ENCODE data around the gene GPC1. TPM values are rescaled to one million over a fixed set of nuclear protein-coding genes. Genes with fewer than 3 reads are reported as not detected.

GPC1 gene
- total RNA-seq, 2 donors from 2014 or later = 37.8 to 69.7 TPM

- 91 to 95% methylated on average over 17 to 25 of the region's 25 CpGs for WGBS, 2 experiments (ENCODE audit: insufficient coverage in 1 of 2, insufficient read length in 1 of 2)
- DNase-seq = peak; percentile 36
- peaks cover 9% of the 10 kb centered on the region for H3K27me3 Mint-ChIP-seq (ENCODE audit: insufficient read depth)
Measured at GRCh38 chr2:240480834-240481623, 45.6 kb downstream of the GPC1 start.

GRCh38 chr2:240481720-240482119 lies 46.3 kb downstream of the GPC1 start:
- 91 to 94% methylated on average over 4 to 5 of the region's 5 CpGs for WGBS, 2 experiments (ENCODE audit: insufficient coverage in 1 of 2, insufficient read length in 1 of 2)
- TF ChIP-seq, protein P1, sequence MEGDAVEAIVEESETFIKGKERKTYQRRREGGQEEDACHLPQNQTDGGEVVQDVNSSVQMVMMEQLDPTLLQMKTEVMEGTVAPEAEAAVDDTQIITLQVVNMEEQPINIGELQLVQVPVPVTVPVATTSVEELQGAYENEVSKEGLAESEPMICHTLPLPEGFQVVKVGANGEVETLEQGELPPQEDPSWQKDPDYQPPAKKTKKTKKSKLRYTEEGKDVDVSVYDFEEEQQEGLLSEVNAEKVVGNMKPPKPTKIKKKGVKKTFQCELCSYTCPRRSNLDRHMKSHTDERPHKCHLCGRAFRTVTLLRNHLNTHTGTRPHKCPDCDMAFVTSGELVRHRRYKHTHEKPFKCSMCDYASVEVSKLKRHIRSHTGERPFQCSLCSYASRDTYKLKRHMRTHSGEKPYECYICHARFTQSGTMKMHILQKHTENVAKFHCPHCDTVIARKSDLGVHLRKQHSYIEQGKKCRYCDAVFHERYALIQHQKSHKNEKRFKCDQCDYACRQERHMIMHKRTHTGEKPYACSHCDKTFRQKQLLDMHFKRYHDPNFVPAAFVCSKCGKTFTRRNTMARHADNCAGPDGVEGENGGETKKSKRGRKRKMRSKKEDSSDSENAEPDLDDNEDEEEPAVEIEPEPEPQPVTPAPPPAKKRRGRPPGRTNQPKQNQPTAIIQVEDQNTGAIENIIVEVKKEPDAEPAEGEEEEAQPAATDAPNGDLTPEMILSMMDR (conservative IDR thresholded peaks at IDR 0.05) = no peak

More at GRCh38 chr2:240480834-240481623, 45.6 kb downstream of the GPC1 start:
- TF ChIP-seq, protein P1 (conservative IDR thresholded peaks at IDR 0.05) = peak; percentile 22
- no peaks in the 10 kb centered on the region for H3K27me3 ChIP-seq (ENCODE audit: control insufficient read depth, insufficient read depth, low read length, poor library complexity, severe bottlenecking)
- H3K27ac ChIP-seq (ENCODE audit: low read depth, low read length) = no peak overlapping the region
- peaks cover 6% of the 10 kb centered on the region for H3K9me3 Mint-ChIP-seq
- no peaks in the 10 kb centered on the region for H3K4me1 ChIP-seq (ENCODE audit: control insufficient read depth, insufficient read depth, low read length)
- no peak overlapping the region for H3K4me3 ChIP-seq (ENCODE audit: low read length)
- H3K27ac Mint-ChIP-seq = no peak overlapping the region
- no peak overlapping the region for H3K4me3 Mint-ChIP-seq
- no peaks in the 10 kb centered on the region for H3K4me1 Mint-ChIP-seq
- no peaks in the 10 kb centered on the region for H3K36me3 Mint-ChIP-seq (ENCODE audit: low read depth)
- H3K36me3 ChIP-seq (ENCODE audit: control insufficient read depth, insufficient read depth, low read length) = no peaks in the 10 kb centered on the region
- H3K9ac ChIP-seq (ENCODE audit: extremely low read depth, low read length, poor library complexity, severe bottlenecking) = no peak overlapping the region
- H3K9me3 ChIP-seq (ENCODE audit: control insufficient read depth, low read length) = peaks cover 2% of the 10 kb centered on the region

DNA sequence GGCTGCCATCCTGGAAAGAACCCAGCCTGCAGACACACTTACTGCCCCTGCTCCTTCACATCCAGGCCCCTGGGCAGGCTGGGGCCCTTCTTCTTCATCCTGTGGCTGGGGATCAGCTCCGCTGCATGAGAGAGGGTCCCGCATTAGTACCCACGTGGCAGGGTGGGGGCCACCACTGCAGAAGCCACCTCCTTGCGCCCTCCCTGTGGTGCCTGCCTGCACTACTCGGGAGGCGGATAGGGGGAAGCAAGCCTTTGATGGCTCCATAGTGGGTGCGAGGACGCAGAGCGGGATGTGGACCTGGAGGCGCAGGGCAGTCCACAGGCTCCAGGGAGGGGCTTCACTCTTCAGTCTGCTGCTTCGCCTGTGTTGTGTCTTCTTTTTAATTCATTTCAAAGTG lies 46.7 kb downstream of the GPC1 start:
- WGBS, 2 experiments (ENCODE audit: insufficient coverage in 1 of 2, insufficient read length in 1 of 2) = 91 to 92% methylated on average over 9 to 11 of the region's 11 CpGs
- no peaks in the 10 kb centered on the region for H3K36me3 Mint-ChIP-seq (ENCODE audit: low read depth)
- no peak overlapping the region for H3K4me3 ChIP-seq (ENCODE audit: low read length)
- peak; percentile 30 for DNase-seq
- no peak overlapping the region for H3K27ac ChIP-seq (ENCODE audit: low read depth, low read length)
- H3K9me3 ChIP-seq (ENCODE audit: control insufficient read depth, low read length) = peaks cover 3% of the 10 kb centered on the region
- no peaks in the 10 kb centered on the region for H3K4me1 ChIP-seq (ENCODE audit: control insufficient read depth, insufficient read depth, low read length)
- H3K36me3 ChIP-seq (ENCODE audit: control insufficient read depth, insufficient read depth, low read length) = no peaks in the 10 kb centered on the region
- no peak overlapping the region for H3K9ac ChIP-seq (ENCODE audit: extremely low read depth, low read length, poor library complexity, severe bottlenecking)
- TF ChIP-seq, protein P1 (conservative IDR thresholded peaks at IDR 0.05) = no peak
- H3K4me1 Mint-ChIP-seq = no peaks in the 10 kb centered on the region
- peaks cover 7% of the 10 kb centered on the region for H3K27me3 Mint-ChIP-seq (ENCODE audit: insufficient read depth)
- peaks cover 12% of the 10 kb centered on the region for H3K9me3 Mint-ChIP-seq
- no peaks in the 10 kb centered on the region for H3K27me3 ChIP-seq (ENCODE audit: control insufficient read depth, insufficient read depth, low read length, poor library complexity, severe bottlenecking)
- no peak overlapping the region for H3K4me3 Mint-ChIP-seq
- no peak overlapping the region for H3K27ac Mint-ChIP-seq

More at GRCh38 chr2:240481720-240482119, 46.3 kb downstream of the GPC1 start:
- Mint-ChIP-seq H3K27ac (no peak overlapping the region), H3K4me1 (no peaks in the 10 kb centered on the region), H3K27me3 (ENCODE audit: insufficient read depth) (peaks cover 9% of the 10 kb centered on the region), H3K36me3 (ENCODE audit: low read depth) (no peaks in the 10 kb centered on the region), H3K9me3 (peaks cover 8% of the 10 kb centered on the region), H3K4me3 (no peak overlapping the region)
- Histone ChIP-seq H3K27me3 (ENCODE audit: control insufficient read depth, insufficient read depth, low read length, poor library complexity, severe bottlenecking) (no peaks in the 10 kb centered on the region), H3K36me3 (ENCODE audit: control insufficient read depth, insufficient read depth, low read length) (no peaks in the 10 kb centered on the region), H3K9ac (ENCODE audit: extremely low read depth, low read length, poor library complexity, severe bottlenecking) (no peak overlapping the region), H3K9me3 (ENCODE audit: control insufficient read depth, low read length) (no peaks in the 10 kb centered on the region), H3K4me3 (ENCODE audit: low read length) (no peak overlapping the region), H3K4me1 (ENCODE audit: control insufficient read depth, insufficient read depth, low read length) (no peaks in the 10 kb centered on the region), H3K27ac (ENCODE audit: low read depth, low read length) (no peak overlapping the region)
- DNase-seq = peak; percentile 28

All from endodermal cell (in vitro differentiated cells).